HG03139 (cell line): Measurements from ENCODE around the gene SLC13A4.
A peak's percentile ranks its signal among the peaks of the same experiment; 100 is the strongest.
"Not testable (repeated sequence)": the region's sequence is repeated elsewhere in the genome, so short reads cannot be mapped to it uniquely, and the experiment has no call there.

Experiments used
- ATAC-seq: cut with Tn5 transposase; IDR thresholded peaks from one replicate; pipeline ENCODE4 v1.9.1; 2021; ENCODE audit not compliant: unreplicated experiment

SLC13A4 gene

GRCh38 chr7:135704074-135704473, 23.9 kb downstream of the SLC13A4 start:
- no peak for ATAC-seq

- no peak for ATAC-seq
Measured at GRCh38 chr7:135697276-135698049, 30.5 kb downstream of the SLC13A4 start.

GRCh38 chr7:135693558-135693957, 34.4 kb downstream of the SLC13A4 start:
- no peak for ATAC-seq

- ATAC-seq: not testable (repeated sequence)
Measured at GRCh38 chr7:135692606-135693005, 35.4 kb downstream of the SLC13A4 start.

- ATAC-seq: no peak
Measured at GRCh38 chr7:135692055-135692454, 35.9 kb downstream of the SLC13A4 start.

GRCh38 chr7:135690566-135690965, 37.4 kb downstream of the SLC13A4 start:
- no peak for ATAC-seq

GRCh38 chr7:135687466-135687865, 40.5 kb downstream of the SLC13A4 start:
- no peak for ATAC-seq

GRCh38 chr7:135685306-135686084, 42.5 kb downstream of the SLC13A4 start:
- ATAC-seq: no peak

GRCh38 chr7:135684699-135685098, 43.3 kb downstream of the SLC13A4 start:
- ATAC-seq: no peak

GRCh38 chr7:135684136-135684535, 43.9 kb downstream of the SLC13A4 start:
- ATAC-seq: no peak

- ATAC-seq: no peak
Measured at GRCh38 chr7:135683609-135684008, 44.4 kb downstream of the SLC13A4 start.

- no peak for ATAC-seq
Measured at GRCh38 chr7:135682191-135682590, 45.8 kb downstream of the SLC13A4 start.

- no peak for ATAC-seq
Measured at GRCh38 chr7:135681762-135682161, 46.2 kb downstream of the SLC13A4 start.

- no peak for ATAC-seq
Measured at GRCh38 chr7:135678612-135679575, 49.1 kb downstream of the SLC13A4 start.

GRCh38 chr7:135673360-135673706, 54.7 kb downstream of the SLC13A4 start:
- no peak for ATAC-seq

- peak; percentile 60 for ATAC-seq
Measured at GRCh38 chr7:135672560-135673359, 55.2 kb downstream of the SLC13A4 start.

GRCh38 chr7:135670179-135670578, 57.8 kb downstream of the SLC13A4 start:
- ATAC-seq: no peak

- no peak for ATAC-seq
Measured at GRCh38 chr7:135669774-135670173, 58.2 kb downstream of the SLC13A4 start.

GRCh38 chr7:135668852-135669395, 59.1 kb downstream of the SLC13A4 start:
- ATAC-seq: not testable (repeated sequence)

- not testable (repeated sequence) for ATAC-seq
Measured at GRCh38 chr7:135667626-135668025, 60.4 kb downstream of the SLC13A4 start.
